ENCODE results near the gene FXYD5.
A peak's percentile ranks its signal among the peaks of the same experiment; 100 is the strongest.

FXYD5 gene

GRCh38 chr19:35154525-35155406, at the start of gene FXYD5:
FXYD5 (plus strand) TSS chr19:35154735; CDS start chr19:35155551, 816 bp downstream.
- DNase-seq (ENCODE audit: low read depth in 2 of 2) = peak; percentile 76 to 81

GRCh38 chr19:35105047-35105410, 49.5 kb upstream of the FXYD5 start:
- no peak for DNase-seq (ENCODE audit: low read depth in 2 of 2)

- DNase-seq (ENCODE audit: low read depth in 2 of 2) = no peak
Observed at GRCh38 chr19:35105411-35106290, 48.9 kb upstream of the FXYD5 start.

GRCh38 chr19:35106291-35106583, 48.3 kb upstream of the FXYD5 start:
- DNase-seq (ENCODE audit: low read depth in 2 of 2) = no peak

GRCh38 chr19:35106898-35107541, 47.5 kb upstream of the FXYD5 start:
- DNase-seq (ENCODE audit: low read depth in 2 of 2) = no peak

- no peak for DNase-seq (ENCODE audit: low read depth in 2 of 2)
Observed at GRCh38 chr19:35107545-35107944, 47.0 kb upstream of the FXYD5 start.

GRCh38 chr19:35108730-35109129, 45.8 kb upstream of the FXYD5 start:
- no peak for DNase-seq (ENCODE audit: low read depth in 2 of 2)

- no peak for DNase-seq (ENCODE audit: low read depth in 2 of 2)
Observed at GRCh38 chr19:35109395-35110112, 45.0 kb upstream of the FXYD5 start.

GRCh38 chr19:35110974-35111373, 43.6 kb upstream of the FXYD5 start:
- DNase-seq (ENCODE audit: low read depth in 2 of 2) = no peak

GRCh38 chr19:35112995-35113688, 41.4 kb upstream of the FXYD5 start:
- no peak for DNase-seq (ENCODE audit: low read depth in 2 of 2)

- DNase-seq (ENCODE audit: low read depth in 2 of 2) = peak; percentile 43
Observed at GRCh38 chr19:35114353-35115176, 40.0 kb upstream of the FXYD5 start.

- no peak for DNase-seq (ENCODE audit: low read depth in 2 of 2)
Observed at GRCh38 chr19:35115177-35115951, 39.2 kb upstream of the FXYD5 start, which contains the start of gene FXYD3. FXYD3 (plus strand) TSS chr19:35115823; CDS start chr19:35119377, 3,554 bp downstream.

- no peak for DNase-seq (ENCODE audit: low read depth in 2 of 2)
Observed at GRCh38 chr19:35116072-35116801, 38.3 kb upstream of the FXYD5 start.

- DNase-seq (ENCODE audit: low read depth in 2 of 2) = no peak
Observed at GRCh38 chr19:35117116-35117515, 37.4 kb upstream of the FXYD5 start.

GRCh38 chr19:35117799-35118198, 36.7 kb upstream of the FXYD5 start:
- DNase-seq (ENCODE audit: low read depth in 2 of 2) = no peak

GRCh38 chr19:35118268-35119020, 36.1 kb upstream of the FXYD5 start:
- DNase-seq (ENCODE audit: low read depth in 2 of 2) = no peak

- no peak for DNase-seq (ENCODE audit: low read depth in 2 of 2)
Observed at GRCh38 chr19:35119091-35119490, 35.4 kb upstream of the FXYD5 start.
